A204.1 (cell line): ENCODE data around the gene EFCAB14.
"Not testable (repeated sequence)": the region's sequence is repeated elsewhere in the genome, so short reads cannot be mapped to it uniquely, and the experiment has no call there.

Source experiments
- FAIRE-seq: peaks from 2 replicates; lab custom pipeline; 2012; peaks lifted over from hg19 to GRCh38; lab: Jason Lieb, UNC

EFCAB14 gene

DNA sequence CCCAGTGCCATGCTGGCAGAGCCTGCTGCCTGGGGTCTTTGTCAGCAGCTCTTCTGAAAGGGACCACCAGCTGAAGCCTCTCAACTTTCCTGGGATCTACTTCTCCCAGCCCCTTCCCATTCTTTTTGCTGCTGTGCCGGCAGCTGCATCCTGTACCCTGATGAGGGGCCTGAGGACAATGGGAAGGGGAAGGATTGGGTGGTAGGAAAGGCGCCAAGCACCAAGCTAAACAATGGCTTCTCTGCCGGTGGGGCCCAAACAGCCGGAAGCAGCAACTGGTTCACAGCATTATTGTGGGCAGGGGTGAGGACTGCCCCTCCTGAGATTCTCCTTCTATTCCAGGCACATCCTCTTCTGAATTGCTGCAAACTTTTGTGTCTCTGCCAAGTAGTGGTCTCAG is 5.0 kb upstream of the EFCAB14 start:
- FAIRE-seq: no peak

GRCh38 chr1:46721686-46722205 is 2.8 kb upstream of the EFCAB14 start:
- no peak for FAIRE-seq

DNA sequence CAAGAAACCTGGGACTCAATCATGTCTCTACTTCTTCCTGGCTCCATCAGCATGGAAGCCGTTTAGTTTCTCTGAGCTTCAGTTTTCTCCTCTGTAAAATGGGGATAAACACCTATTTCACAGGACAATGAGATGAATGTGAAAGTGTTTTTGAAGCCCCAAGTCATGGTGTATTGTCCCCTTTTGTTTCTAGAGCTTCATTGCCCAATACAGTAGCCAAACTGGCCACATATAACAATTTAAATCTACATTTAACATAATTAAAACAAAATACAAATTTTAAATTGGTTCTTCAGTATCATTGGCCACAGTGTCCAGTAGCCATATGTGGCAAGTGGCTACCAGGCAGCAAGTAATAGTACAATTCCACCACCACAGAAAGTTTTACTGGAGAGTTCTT is 2.3 kb upstream of the EFCAB14 start:
- FAIRE-seq: no peak

DNA sequence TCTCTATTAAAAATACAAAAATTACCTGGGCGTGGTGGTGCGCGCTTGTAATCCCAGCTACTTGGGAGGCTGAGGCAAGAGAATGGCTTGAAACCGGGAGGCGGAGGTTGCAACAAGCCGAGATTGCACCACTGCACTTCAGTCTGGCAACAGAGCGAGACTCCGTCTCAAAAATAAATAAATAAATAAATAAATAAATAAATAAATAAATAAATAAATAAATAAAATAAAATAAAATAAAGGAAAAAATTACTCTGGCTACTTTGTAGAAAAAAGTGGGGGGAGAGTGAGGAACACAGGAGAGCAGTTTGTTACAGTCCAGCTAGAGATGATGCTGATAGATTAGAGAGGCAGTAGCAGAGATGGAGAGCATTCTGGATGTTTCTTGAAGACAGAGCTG is 1.4 kb upstream of the EFCAB14 start:
- not testable (repeated sequence) for FAIRE-seq

- FAIRE-seq: no peak
Observed at GRCh38 chr1:46719689-46720088, 775 bp upstream of the EFCAB14 start.

- no peak for FAIRE-seq
Observed at GRCh38 chr1:46718340-46718726, 581 bp downstream of the EFCAB14 start.

DNA sequence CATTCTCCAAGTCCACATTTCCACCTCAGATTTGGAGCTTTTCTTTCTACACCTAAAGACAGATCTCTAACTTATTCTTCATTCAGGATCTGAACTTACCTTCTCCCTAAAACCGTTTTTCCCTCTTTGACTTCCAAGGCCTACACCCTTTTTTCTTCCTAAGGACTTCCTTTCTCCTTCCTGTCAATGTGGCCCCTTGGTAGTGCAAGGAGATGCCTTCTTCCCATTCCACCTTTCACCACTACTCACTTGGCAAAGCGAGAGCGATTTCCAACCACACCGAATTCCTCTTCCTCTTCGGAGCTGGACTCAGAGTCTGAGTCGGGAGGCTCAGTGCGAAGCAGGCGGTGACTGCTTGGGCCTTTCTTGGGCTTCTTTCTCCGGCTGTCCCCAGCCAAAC is 1.3 kb downstream of the EFCAB14 start:
- FAIRE-seq: no peak

DNA sequence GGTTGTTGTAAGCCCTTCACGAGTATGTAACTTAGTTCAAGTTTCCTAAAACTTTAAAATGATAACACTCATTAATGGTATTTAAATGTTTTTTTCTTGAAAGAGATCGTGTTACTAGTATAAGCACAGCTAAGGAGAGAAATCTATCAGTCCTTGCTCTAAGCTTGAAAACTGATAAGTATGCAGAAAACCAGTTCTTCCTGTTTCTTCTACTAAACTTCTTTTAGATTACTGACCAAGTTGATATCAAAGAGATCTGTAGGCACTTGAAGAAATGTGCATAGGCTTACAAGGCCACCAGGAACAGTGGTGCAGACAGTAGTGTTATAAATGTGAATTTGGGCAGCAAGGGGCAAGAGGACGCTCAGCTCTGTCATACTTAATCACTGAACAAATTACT is 3.9 kb downstream of the EFCAB14 start:
- no peak for FAIRE-seq

DNA sequence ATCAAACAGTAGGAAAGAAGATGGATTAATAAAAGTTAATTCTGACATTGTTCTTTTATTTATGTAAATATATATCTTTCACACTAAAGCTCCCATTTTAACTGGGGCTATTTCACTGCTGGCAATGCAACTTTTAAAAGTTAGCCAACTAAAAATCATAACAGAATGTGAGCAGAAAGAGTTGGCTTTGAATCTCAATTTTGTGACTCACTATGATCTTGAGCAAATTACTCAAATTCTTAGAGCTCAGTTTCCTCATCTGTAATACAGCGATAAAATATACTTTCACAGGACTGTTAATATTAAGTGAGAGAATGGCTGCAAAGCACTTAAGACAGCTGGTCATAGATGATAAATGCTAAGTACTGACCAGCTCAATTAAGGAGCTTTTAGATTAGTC is 10.8 kb downstream of the EFCAB14 start:
- FAIRE-seq: no peak

DNA sequence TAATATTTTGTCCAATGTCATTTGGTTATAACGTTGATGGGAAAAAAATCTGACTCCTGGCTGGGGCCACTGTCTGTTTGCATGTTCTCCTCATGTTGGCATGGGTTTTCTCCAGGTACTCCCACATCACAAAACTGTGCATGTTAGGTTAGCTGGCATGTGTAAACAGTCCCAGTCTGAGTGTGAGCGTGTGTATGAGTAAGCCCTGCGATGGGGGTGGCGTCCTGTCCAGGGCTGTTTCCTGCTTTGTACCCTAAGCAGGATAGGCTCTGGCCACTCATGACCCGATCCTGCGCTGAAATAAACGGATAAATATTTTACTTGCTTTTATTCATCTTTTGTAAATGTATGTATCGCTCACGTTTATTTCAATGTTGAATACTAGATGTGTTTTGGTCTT is 13.5 kb downstream of the EFCAB14 start:
- no peak for FAIRE-seq

GRCh38 chr1:46703927-46704641 is 14.8 kb downstream of the EFCAB14 start:
- no peak for FAIRE-seq

DNA sequence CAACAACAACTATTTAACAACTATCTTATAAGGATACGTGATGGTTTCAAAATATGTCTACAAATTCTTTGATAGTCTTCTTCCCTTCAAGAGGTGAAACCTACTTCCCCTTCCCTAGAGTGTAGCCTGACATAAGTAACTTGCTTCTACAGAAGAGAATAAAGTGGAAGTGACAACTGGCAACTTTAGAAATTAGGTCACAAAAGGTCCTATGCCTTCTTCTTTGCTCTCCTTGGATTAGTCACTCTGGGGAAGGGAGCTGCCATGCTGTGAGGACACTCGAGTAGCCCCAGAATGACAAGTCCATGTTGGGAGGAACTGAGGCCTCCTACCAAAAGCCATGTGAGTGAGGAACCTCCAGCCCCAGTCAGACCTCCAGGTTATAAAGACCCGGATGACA is 19.2 kb downstream of the EFCAB14 start:
- FAIRE-seq: no peak

- no peak for FAIRE-seq
Observed at GRCh38 chr1:46697053-46697452, 21.9 kb downstream of the EFCAB14 start.

DNA sequence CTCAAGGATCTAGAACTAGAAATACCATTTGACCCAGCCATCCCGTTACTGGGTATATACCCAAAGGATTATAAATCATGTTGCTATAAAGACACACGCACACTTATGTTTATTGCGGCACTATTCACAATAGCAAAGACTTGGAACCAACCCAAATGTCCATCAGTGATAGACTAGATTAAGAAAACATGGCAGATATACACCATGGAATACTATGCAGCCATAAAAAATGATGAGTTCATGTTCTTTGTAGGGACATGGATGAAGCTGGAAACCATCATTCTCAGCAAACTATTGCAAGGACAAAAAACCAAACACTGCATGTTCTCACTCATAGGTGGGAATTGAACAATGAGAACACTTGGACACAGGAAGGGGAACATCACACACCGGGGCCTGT is 24.2 kb downstream of the EFCAB14 start:
- FAIRE-seq: not testable (repeated sequence)

- no peak for FAIRE-seq
Observed at GRCh38 chr1:46692811-46693770, 25.8 kb downstream of the EFCAB14 start.

DNA sequence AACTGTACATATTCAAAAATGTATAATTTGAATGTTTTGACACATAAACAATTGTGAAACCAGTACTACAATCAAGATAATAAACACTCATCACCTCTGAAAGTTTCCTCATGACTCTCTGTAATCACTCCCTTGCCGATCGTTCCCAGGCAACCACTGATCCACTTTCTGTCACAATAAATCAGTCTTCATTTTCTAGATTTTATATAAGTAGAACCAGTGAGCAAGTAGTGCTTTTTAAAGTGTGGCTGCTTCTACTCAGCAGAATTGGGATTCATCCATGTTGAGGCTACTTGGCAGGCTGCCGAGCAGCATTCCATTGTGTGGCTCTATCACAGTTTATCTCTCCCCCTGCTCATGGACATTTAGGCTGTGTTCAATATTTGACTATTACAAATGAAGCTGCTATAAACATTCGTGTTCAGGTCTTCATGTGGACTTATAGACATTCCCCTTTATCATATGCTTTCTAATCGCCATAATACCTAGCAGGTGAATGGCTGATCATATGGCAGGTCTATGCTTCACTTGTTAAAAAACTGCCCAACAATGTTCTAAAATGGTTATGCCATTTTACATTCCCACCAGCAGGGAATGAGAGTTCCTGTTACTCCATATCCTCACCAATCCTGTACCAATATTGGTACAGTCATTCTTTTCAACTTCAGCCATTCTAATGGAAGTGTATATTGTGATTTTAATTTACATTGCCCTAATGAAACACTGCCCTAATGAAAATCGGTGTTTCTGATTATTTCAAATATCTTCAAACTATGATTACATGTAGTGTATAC is 26.7 kb downstream of the EFCAB14 start:
- FAIRE-seq: no peak

DNA sequence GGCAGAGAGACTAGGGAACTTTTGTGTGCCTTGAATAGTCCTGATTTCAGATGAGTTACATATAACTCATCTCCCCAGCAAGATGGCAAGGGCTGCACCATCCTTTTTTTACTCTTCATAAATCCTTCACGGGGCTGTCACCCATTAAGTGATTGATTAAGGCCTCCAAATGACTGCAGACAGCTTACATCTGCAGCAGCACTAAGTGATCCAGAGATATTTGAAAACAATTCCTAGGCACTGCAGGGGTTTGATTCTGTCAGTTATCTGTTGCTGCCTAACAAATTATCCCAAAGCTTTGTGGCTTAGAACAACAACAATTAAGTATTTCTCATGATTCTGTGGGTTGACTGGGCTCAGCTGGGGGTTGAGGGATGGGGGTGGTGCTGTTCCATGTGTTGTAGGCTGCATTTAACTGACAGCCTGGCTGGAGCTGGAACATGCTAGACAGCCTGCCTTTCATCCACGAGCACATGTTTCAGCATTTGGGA is 27.9 kb downstream of the EFCAB14 start:
- FAIRE-seq: no peak

DNA sequence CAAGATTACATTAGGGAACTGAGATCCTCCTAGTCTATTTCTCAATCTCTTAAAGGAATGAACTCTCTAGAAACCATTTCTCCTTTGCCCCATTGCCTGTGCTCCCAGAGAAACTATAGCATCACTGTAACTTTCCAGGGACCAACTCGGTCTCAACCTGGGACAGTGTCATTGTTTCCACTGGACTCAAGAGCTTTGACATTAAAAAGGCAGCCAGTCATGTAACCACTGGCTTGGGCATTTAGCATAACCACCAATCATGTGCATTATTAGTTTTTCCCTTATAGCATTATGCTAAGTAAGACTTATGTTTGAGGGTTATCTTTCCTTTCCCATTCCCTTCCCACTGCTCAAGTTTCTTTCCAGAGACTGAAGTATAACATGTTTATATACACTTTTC is 29.0 kb downstream of the EFCAB14 start:
- no peak for FAIRE-seq

DNA sequence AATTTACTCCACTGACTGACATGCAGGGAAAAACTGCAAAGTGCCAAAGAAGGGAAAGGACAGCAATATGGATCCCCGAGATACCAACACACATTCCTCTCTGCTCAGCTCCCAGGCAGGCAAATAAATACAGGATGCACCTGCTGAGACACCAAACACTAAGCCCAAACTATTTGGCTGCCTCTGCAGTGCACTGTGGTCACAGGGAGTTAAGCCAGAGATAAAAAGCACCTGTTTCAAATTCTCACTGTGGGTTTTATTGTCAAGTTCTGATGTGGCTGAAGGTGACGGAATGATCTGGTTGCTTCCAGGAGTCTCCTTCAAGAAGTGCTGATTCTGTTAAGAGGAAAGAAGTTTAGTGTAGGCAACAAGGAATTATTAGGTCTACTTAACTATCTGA is 29.6 kb downstream of the EFCAB14 start:
- FAIRE-seq: no peak

GRCh38 chr1:46687921-46688509 is 30.9 kb downstream of the EFCAB14 start:
- FAIRE-seq: no peak

GRCh38 chr1:46687093-46687659 is 31.7 kb downstream of the EFCAB14 start:
- no peak for FAIRE-seq

DNA sequence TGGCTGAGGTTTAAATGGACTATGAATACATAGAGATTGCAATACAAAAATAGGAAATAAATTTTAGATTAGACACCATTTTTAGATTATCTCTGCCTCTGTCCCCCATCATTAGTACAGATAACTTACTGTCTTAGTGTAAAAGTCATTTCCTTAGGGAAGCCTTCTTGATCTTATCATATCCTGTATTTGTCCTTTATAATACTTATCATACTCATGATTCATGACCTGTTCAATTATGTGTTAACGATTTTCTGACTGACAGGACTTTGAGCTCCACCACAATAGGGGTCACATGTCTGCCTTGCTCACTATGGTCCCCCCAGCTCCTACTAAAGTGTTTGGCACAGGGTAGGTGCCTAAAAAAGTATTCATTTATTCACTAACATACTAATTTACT is 32.7 kb downstream of the EFCAB14 start:
- FAIRE-seq: no peak
